Right hindlimb (tissue), 1 donor: ENCODE results near the gene SNCA.

Experiments
- DNase-seq: peaks from one replicate; pipeline ENCODE4 v3.0.0-alpha.2; 2018

SNCA gene

GRCh38 chr4:89813197-89813596 is 23.8 kb downstream of the SNCA start:
- DNase-seq, result no peak

DNA sequence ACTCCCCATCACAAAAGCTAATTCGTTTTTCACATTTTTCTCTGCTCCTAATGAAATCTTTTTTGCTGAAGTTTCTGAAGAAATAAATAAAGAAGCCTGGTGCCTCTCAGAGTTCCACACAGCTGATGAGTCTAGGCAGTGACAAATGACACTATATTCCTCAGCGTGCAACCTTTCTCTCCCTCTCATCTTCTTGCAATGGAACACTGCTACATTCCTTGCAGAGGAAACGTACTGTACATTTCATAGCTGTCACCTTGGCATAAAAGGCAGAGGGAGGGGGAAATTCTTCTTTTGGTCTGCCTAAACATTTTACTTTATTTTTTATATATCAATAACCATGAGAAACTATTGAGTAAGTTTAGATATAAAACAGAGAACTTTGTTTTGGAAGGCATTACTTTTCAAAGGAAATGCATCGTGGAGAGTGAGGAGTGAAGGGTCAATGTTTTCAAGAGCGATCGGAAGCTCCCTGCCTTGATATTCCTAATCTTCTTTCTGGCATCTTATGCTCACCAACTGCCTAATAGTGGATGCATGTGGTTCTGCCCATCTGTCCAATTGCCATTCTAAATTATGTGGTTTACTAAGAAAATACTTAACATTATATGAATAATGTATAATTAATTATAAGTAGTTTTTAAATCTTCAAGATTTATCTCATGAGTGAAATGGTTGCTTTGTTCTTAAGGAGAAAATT is 29.4 kb downstream of the SNCA start:
- DNase-seq, result no peak

DNA sequence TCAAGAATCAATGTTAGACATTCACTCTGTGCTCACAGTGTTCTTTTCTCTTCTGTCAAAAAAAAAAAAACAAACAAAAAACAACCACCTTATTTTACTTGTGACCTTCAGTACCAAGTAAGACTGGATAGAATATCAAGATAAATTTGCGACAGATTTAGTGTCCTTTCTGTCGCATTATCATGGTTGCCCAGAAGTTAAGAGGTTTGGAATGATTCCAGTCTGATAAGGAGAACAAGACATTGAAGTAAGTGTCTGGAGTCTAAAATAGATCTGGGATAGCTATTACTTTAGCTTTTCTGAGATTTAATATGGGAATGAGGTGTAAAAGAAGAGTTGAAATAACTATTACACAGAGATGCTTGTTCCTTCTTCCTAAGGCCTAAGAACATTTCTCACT is 31.7 kb downstream of the SNCA start:
- DNase-seq, result no peak

- DNase-seq, result no peak
These were observed 33.0 kb downstream of the SNCA start for GRCh38 chr4:89803915-89804314.

GRCh38 chr4:89803036-89803435 is 33.9 kb downstream of the SNCA start:
- no peak for DNase-seq

DNA sequence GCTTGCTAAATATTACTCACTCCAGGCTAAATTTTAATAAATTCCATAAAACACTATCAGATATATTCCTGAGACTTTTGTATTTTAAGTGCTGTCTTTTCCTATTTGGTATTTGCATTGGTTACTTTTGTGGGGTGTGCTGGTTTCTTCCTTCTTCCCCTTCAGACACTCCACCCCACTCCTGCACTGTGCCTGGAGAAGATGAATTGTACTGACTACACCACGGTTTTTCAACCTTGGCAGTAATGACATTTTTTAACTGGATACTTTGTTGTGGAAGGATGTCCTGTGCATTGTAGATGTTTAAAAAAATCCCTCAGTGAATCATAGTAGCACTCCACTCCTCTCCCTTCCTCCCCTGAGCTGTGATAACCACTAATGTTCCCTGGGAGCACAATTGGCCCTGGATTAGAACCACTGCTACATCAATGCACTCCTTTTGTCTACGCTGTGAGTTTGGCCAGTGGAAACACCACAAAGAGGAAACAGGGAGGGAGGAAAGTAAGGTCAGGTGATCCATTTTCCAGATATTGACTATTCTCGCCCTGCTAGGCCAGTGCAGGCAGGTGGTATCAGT is 36.3 kb downstream of the SNCA start:
- DNase-seq, result no peak

- no peak for DNase-seq
These were observed 36.9 kb downstream of the SNCA start for GRCh38 chr4:89800012-89800516.

DNA sequence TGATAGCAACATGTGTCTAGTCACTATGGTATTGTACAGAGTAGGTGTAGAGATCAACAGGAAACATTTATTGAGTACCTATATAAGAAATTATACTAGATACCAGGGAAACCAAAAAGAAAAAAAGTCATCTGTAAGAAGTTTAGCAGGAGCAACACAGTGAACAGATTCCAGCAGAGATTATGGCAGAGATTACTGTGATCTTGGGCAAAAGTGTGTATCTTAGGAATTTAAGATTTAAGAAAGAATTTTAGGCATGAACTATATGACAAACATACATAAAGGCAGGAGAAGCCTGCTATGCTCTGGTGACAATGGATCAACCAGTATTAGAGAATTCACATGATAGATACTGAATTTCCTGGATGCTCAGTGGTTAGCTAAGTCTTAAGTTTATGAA is 37.9 kb downstream of the SNCA start:
- no peak for DNase-seq

GRCh38 chr4:89797117-89797516 is 39.8 kb downstream of the SNCA start:
- no peak for DNase-seq

GRCh38 chr4:89788206-89789072 is 48.5 kb downstream of the SNCA start:
- DNase-seq, result no peak

DNA sequence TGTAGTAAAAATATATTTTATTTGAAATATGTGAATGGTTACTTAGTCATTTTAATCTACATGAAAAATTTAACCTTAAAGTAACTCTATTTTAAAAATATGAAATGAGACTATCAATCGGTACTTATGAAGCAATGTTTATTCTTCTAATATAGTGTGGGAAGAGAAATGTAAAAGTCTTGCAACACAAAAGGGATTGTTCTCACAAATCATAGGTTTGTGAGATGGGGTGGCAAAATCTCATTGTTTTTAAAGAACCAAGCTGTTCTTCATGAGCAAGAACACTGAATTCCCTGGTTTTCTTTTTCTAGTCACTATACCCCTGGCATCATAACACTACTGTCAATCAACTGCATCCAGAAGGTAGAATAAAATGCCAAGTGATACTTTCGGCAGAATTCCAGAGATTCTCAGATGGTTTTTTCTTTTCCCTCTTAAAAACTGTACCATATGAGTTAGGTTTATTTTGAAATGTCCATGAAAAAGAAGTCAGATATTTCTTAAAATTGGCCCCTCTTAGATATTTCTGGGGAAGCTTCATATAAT is 52.2 kb downstream of the SNCA start:
- no peak for DNase-seq

GRCh38 chr4:89781321-89781720 is 55.6 kb downstream of the SNCA start:
- no peak for DNase-seq

GRCh38 chr4:89773805-89774204 is 63.2 kb downstream of the SNCA start:
- DNase-seq, result no peak

DNA sequence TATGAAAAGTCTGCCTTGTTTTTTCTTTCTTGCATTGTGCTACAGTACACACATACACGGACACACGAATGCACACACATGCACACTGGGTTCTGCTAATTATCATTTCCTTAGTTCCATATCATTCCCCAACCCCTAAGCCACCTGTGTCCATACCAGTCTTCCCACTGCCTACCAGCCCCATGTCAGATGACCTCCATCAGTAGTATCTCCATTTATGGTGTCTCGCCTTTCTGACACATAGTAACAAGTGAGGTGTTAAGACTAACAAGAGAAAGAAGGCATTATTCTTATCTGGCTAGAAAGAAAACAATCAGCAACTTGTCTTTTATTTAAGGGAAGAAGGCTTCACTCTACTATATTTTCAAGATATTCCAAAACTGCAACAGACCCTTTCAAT is 67.1 kb downstream of the SNCA start:
- no peak for DNase-seq

DNA sequence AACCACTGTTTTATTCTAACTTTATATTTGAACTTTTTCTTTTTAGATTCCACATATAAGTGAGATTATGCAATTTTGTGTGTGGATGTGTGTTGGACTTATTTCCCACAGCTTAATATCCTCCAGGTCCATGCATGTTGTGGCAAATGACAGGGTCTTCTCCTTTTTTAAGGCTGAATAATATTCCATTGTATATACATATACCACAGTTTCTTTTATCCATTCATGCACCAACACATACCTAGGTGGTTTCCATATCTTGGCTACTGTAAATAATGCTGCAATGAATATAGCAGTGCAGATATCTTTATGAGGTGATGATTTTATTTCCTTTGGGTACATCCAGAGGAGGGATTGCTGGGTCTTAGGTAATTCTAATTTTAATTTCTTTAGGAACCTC is 69.0 kb downstream of the SNCA start:
- DNase-seq, result no peak

GRCh38 chr4:89765966-89766365 is 71.0 kb downstream of the SNCA start:
- peak; percentile 70 for DNase-seq

DNA sequence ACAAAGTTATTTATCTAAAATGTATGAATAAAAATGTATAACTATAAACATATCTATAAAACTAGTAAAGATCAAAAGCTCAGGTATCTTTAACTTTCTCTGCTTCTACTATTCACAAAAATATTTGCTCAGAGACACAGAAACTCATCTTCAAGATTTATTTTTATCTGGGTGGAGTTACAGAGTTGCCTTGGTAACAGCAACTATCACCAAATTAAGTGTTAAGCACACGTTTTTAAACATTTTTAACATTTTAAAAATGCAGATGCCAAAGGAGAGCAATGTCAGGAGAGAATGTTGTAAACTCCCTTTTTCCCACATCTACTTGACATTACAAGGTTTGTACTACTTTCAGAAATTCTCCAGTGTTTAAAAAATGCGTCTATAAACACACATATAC is 71.4 kb downstream of the SNCA start:
- no peak for DNase-seq

DNA sequence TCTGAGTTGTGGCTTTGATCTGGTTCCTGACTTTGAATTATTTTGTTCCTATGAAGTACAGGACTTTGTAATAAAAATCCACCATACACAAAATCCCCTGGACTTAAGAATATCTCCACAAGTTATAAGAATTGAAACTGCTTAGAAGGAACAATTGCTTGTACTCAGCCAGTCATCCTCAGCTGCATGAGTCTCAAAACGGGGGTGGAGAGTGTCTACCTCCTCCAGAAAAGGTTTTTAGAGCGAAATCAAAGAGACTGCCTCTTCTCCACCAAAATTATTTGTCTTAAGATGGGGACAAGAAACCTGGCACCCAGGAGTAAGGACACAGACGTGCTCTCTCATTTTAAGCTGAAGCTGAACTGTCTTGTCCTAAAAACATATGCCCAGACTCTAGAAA is 74.7 kb downstream of the SNCA start:
- DNase-seq, result no peak

- no peak for DNase-seq
These were observed 77.5 kb downstream of the SNCA start for GRCh38 chr4:89759426-89759825.

DNA sequence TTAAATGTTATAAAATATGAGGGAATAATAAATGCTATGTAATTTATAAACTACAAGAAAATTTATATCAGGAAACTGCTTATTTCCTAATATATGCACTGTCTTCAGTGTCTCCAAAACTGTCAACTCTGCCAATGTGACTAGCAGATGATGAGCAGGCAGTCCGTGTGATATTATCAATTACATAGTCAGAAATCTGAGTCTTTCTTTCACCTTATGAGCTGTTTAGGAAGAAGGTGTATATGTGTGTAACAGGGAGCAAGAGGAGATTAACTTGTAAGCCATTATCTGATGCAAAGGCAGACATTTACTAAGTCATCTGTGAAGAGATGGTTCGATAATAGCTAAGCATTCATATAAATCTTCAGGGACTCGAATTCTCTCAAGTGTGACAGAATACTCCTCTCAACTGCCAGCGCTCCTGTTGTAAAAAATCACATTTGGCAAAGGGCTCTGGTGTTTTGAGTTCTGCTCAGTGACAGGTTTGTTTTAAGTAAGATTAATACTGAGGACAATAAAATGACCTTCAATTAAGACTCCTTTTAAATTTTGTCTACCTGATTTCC is 79.7 kb downstream of the SNCA start:
- DNase-seq, result no peak

DNA sequence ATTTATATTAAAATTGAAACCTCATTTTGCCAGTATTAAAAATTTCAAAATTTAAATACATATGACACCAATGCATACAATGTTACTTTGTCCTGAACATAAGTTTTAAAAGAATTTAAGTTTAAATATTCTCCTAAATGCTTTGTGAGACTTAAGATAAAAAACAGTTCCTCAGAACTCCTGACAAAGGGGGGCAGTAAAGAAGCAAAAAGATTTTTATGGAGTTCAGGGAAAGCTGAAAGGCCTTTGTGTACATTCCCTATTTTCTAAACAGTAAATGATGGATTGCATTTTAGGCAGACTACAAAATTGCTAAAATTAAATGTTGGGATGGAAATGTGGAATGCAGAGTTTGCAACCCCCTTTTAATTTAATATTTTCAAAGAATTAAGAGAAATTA is 81.7 kb downstream of the SNCA start:
- no peak for DNase-seq

DNA sequence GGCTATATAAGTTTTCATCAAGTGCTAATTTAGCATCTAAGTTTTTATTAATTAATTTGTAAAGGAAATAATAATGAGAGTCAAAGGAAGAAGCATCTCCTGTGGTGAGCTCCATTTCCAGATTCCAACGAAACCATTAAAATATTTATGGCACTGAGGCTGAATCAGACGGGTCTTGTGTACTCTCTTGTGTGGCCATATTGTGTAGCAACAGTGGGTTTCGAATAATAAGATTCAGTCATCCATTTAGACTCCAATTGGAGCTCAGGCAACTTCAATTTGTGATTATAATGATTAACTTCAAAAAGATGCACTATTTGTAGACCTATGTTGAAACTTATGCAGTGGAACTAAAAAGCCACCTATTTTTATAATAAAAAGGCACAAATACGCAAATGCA is 82.4 kb downstream of the SNCA start:
- DNase-seq, result no peak

DNA sequence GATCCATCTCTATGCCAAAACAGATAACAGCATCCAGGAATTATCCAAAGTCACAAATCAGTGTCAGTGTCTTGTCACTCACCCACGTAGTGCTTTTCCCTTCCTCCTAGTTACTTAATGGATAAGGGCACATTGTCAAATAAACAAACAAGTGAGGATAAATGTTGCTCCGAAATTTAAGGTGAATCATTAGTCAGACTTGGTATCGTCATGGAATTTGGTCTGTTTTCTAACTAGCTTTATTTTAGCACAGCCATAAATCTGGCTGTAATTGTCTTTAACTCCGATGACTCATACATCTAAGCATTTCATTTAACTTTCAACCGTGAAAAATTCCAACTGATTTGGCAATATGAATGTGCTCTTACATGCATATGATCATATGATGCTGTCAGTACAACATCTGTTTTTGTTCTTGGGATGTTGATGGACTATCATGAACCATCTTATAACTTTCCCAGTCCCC is 83.3 kb downstream of the SNCA start:
- DNase-seq, result no peak
